NCI-H1105 treated with DMSO at 0.1 percent for 48 hours (cell line): ENCODE measurements around the gene OPA3.
"Not testable (repeated sequence)": the region's sequence is repeated elsewhere in the genome, so short reads cannot be mapped to it uniquely, and the experiment has no call there.

Experiments
- DNase-seq: peaks from one replicate; lab custom pipeline; 2025; lab: John Stamatoyannopoulos, UW

OPA3 gene

GRCh38 chr19:45518469-45518826 is 66.2 kb downstream of the OPA3 start:
- no peak for DNase-seq

GRCh38 chr19:45517641-45518468 is 66.7 kb downstream of the OPA3 start:
- no peak for DNase-seq

GRCh38 chr19:45517238-45517637 is 67.4 kb downstream of the OPA3 start:
- DNase-seq, result no peak

- no peak for DNase-seq
Measured at GRCh38 chr19:45515807-45516401, 68.7 kb downstream of the OPA3 start.

GRCh38 chr19:45515081-45515624 is 69.4 kb downstream of the OPA3 start:
- DNase-seq, result no peak

GRCh38 chr19:45514376-45515051 is 70.1 kb downstream of the OPA3 start:
- no peak for DNase-seq

- no peak for DNase-seq
Measured at GRCh38 chr19:45512881-45513483, 71.6 kb downstream of the OPA3 start.

GRCh38 chr19:45511074-45511473 is 73.5 kb downstream of the OPA3 start:
- DNase-seq, result no peak

GRCh38 chr19:45510352-45510751 is 74.2 kb downstream of the OPA3 start:
- DNase-seq, result not testable (repeated sequence)

- DNase-seq, result no peak
Measured at GRCh38 chr19:45509692-45510015, 74.9 kb downstream of the OPA3 start.

GRCh38 chr19:45508861-45509691 is 75.5 kb downstream of the OPA3 start:
- DNase-seq, result no peak

GRCh38 chr19:45508417-45508860 is 76.2 kb downstream of the OPA3 start:
- DNase-seq, result peak; percentile 72

GRCh38 chr19:45507872-45508416 is 76.7 kb downstream of the OPA3 start:
- DNase-seq, result no peak

- peak; percentile 62 for DNase-seq
Measured at GRCh38 chr19:45506989-45507871, 77.4 kb downstream of the OPA3 start, which contains the start of gene VASP. Gene VASP (plus strand): TSS chr19:45507479. CDS start chr19:45507772, 293 bp downstream.

GRCh38 chr19:45506246-45506988 is 78.2 kb downstream of the OPA3 start:
- DNase-seq, result peak; percentile 78

- no peak for DNase-seq
Measured at GRCh38 chr19:45505996-45506245, 78.7 kb downstream of the OPA3 start.

GRCh38 chr19:45505151-45505995 is 79.2 kb downstream of the OPA3 start:
- DNase-seq, result no peak

- no peak for DNase-seq
Measured at GRCh38 chr19:45503909-45504308, 80.7 kb downstream of the OPA3 start.

GRCh38 chr19:45502111-45502510 is 82.5 kb downstream of the OPA3 start:
- DNase-seq, result no peak
